Esophagus (tissue), 2 donors: ENCODE data around the gene NLRC4. TPM values are rescaled to one million over a fixed set of nuclear protein-coding genes. Genes with fewer than 3 reads are reported as not detected.
"Not testable (repeated sequence)": the region's sequence is repeated elsewhere in the genome, so short reads cannot be mapped to it uniquely, and the experiment has no call there.

Source experiments
- H3K27ac ChIP-seq, 2 donors: one replicate each; pipeline ENCODE4 v1.5.1; 2013; ENCODE audit warnings: low read depth in 2 of 2, mild to moderate bottlenecking in 2 of 2, inconsistent platforms in 1 of 2, low read length in 1 of 2, moderate library complexity in 1 of 2
- H3K27me3 ChIP-seq, 2 donors: one replicate each; pipeline ENCODE4 v1.6.1; 2013; ENCODE audit warnings: low read length in 2 of 2, control low read depth in 1 of 2, mild to moderate bottlenecking in 1 of 2; ENCODE audit not compliant: insufficient read depth in 2 of 2, control insufficient read depth in 1 of 2
- H3K36me3 ChIP-seq, 2 donors: one replicate each; pipeline ENCODE4 v1.6.1; 2013; ENCODE audit warnings: low read length in 1 of 2; ENCODE audit not compliant: control insufficient read depth in 2 of 2, insufficient read depth in 2 of 2
- H3K4me1 ChIP-seq, 2 donors: one replicate each; pipeline ENCODE4 v1.6.1; 2013; ENCODE audit warnings: low read length in 1 of 2; ENCODE audit not compliant: control insufficient read depth in 2 of 2, insufficient read depth in 2 of 2
- H3K4me3 ChIP-seq, 2 donors: one replicate each; pipeline ENCODE4 v1.5.1; 2013; ENCODE audit warnings: low read length in 2 of 2, mild to moderate bottlenecking in 2 of 2, low read depth in 1 of 2, moderate library complexity in 1 of 2
- H3K9me3 ChIP-seq, 2 donors: one replicate each; pipeline ENCODE4 v1.6.1; 2013; ENCODE audit warnings: mild to moderate bottlenecking in 2 of 2, low read depth in 1 of 2, low read length in 1 of 2, moderate library complexity in 1 of 2; ENCODE audit not compliant: control insufficient read depth in 2 of 2, insufficient read depth in 1 of 2
- WGBS, 2 donors: extraction: QIAGEN DNeasy Blood & Tissue Kit; methylation state at CpG; one replicate each; pipeline ENCODE4 v1.1.7; 2013; 5-methylcytosine and 5-hydroxymethylcytosine counted together
- polyA plus RNA-seq, 2 donors: library from polyadenylated mRNA; stranded (reverse); fragments of 200-250 nt; gene quantifications; one replicate each; pipeline ENCODE4 v1.2.3, GENCODE V29; 2013
- donor health status: healthy with polysubstance abuse.
- donor health status: Bipolar disorder and iron deficiency.

Gene NLRC4
- under 1 TPM; 0.12 to 0.18 TPM for polyA plus RNA-seq

- no peaks in the 10 kb centered on the region for H3K27me3 ChIP-seq
- no peaks in the 10 kb centered on the region for H3K4me1 ChIP-seq
- no peak within 1 kb of the TSS for H3K27ac ChIP-seq
- no peak within 1 kb of the TSS for H3K4me3 ChIP-seq
- 75 to 76% methylated on average over 7 of the region's 7 CpGs for WGBS, 2 donors
- H3K9me3 ChIP-seq = no peaks in the 10 kb centered on the region
- no peaks in the 10 kb centered on the region for H3K36me3 ChIP-seq
These were observed at the start of gene NLRC4 for GRCh38 chr2:32264422-32265105. Gene NLRC4 (minus strand): TSS chr2:32264886. CDS start chr2:32256775, 8,111 bp downstream.

GRCh38 chr2:32310577-32310976, 45.9 kb upstream of the NLRC4 start:
- Histone ChIP-seq H3K27ac (no peak overlapping the region), H3K9me3 (no peaks in the 10 kb centered on the region), H3K27me3 (no peaks in the 10 kb centered on the region), H3K36me3 (no peaks in the 10 kb centered on the region), H3K4me3 (no peak overlapping the region), H3K4me1 (no peaks in the 10 kb centered on the region)
- WGBS, 2 donors = 96 to 98% methylated on average over 7 of the region's 7 CpGs

- not testable (repeated sequence) for H3K36me3 ChIP-seq
- WGBS, 2 donors = 97 to 99% methylated on average over 22 to 43 of the region's 43 CpGs
These were observed 29.4 kb upstream of the NLRC4 start for GRCh38 chr2:32293966-32294562.

GRCh38 chr2:32293493-32293892, 28.8 kb upstream of the NLRC4 start:
- 97 to 98% methylated on average over 12 to 17 of the region's 26 CpGs for WGBS, 2 donors
- not testable (repeated sequence) for H3K4me1 ChIP-seq, H3K36me3 ChIP-seq, H3K4me3 ChIP-seq, H3K9me3 ChIP-seq, H3K27me3 ChIP-seq, H3K27ac ChIP-seq

More at GRCh38 chr2:32293966-32294562, 29.4 kb upstream of the NLRC4 start:
- not testable (repeated sequence) for H3K9me3 ChIP-seq, H3K27me3 ChIP-seq, H3K27ac ChIP-seq, H3K4me1 ChIP-seq, H3K4me3 ChIP-seq

GRCh38 chr2:32291746-32292145, 27.1 kb upstream of the NLRC4 start:
- Histone ChIP-seq H3K4me3 (no peak overlapping the region), H3K27ac (no peak overlapping the region), H3K36me3 (no peaks in the 10 kb centered on the region), H3K27me3 (no peaks in the 10 kb centered on the region), H3K4me1 (no peaks in the 10 kb centered on the region), H3K9me3 (no peaks in the 10 kb centered on the region)
- 46 to 64% methylated on average over 2 of the region's 2 CpGs for WGBS, 2 donors

GRCh38 chr2:32290000-32290339, 25.3 kb upstream of the NLRC4 start:
- no peaks in the 10 kb centered on the region for H3K36me3 ChIP-seq
- no peak overlapping the region for H3K27ac ChIP-seq
- 76 to 80% methylated on average over 2 of the region's 2 CpGs for WGBS, 2 donors
- no peaks in the 10 kb centered on the region for H3K27me3 ChIP-seq
- no peaks in the 10 kb centered on the region for H3K9me3 ChIP-seq
- no peaks in the 10 kb centered on the region for H3K4me1 ChIP-seq
- H3K4me3 ChIP-seq = no peak overlapping the region

- Histone ChIP-seq H3K27me3 (no peaks in the 10 kb centered on the region), H3K4me1 (no peaks in the 10 kb centered on the region), H3K4me3 (no peak overlapping the region), H3K9me3 (no peaks in the 10 kb centered on the region), H3K36me3 (no peaks in the 10 kb centered on the region), H3K27ac (no peak overlapping the region)
- WGBS, 2 donors = 42 to 44% methylated on average over 4 of the region's 4 CpGs
These were observed 24.7 kb upstream of the NLRC4 start for GRCh38 chr2:32289165-32289999.

- H3K9me3 ChIP-seq = no peaks in the 10 kb centered on the region
- no peak overlapping the region for H3K4me3 ChIP-seq
- H3K36me3 ChIP-seq = no peaks in the 10 kb centered on the region
- no peaks in the 10 kb centered on the region for H3K27me3 ChIP-seq
- peak overlapping the region; percentile 36 to 68 for H3K27ac ChIP-seq
- 66 to 75% methylated on average over 2 of the region's 2 CpGs for WGBS, 2 donors
- no peaks in the 10 kb centered on the region for H3K4me1 ChIP-seq
These were observed 19.6 kb upstream of the NLRC4 start for GRCh38 chr2:32284321-32284720.

- Histone ChIP-seq H3K4me3 (peak overlapping the region; percentile 96 to 100), H3K9me3 (no peaks in the 10 kb centered on the region), H3K27me3 (no peaks in the 10 kb centered on the region), H3K36me3 (no peaks in the 10 kb centered on the region), H3K27ac (peak overlapping the region; percentile 70 to 91), H3K4me1 (no peaks in the 10 kb centered on the region)
- WGBS, 2 donors = 4 to 9% methylated on average over 6 of the region's 6 CpGs
These were observed 13.8 kb upstream of the NLRC4 start for GRCh38 chr2:32278478-32278853.
